Mucosa of descending colon (tissue), 3 donors: ENCODE measurements around the gene UBE2G1. TPM values are rescaled to one million over a fixed set of nuclear protein-coding genes. Genes with fewer than 3 reads are reported as not detected.

Source experiments
- ATAC-seq: fragments of 200-7000 bp; cut with Tn5 transposase; one replicate; pipeline ENCODE4 v1.9.1; 2020; ENCODE audit warnings: mild to moderate bottlenecking, moderate library complexity
- DNase-seq, 3 donors: peaks; one replicate each; pipeline ENCODE4 v3.0.0-alpha.2; 2020
- H3K36me3 ChIP-seq: fragments of 200-600 bp; one replicate; pipeline ENCODE4 v1.8.0; 2021; ENCODE audit warnings: low read depth, mild to moderate bottlenecking
- H3K4me1 ChIP-seq: fragments of 200-600 bp; one replicate; pipeline ENCODE4 v1.8.0; 2021; ENCODE audit warnings: low read depth, mild to moderate bottlenecking
- H3K4me3 ChIP-seq: fragments of 200-600 bp; one replicate; pipeline ENCODE4 v1.8.0; 2021; ENCODE audit warnings: mild to moderate bottlenecking
- H3K9me3 ChIP-seq: fragments of 200-600 bp; one replicate; pipeline ENCODE4 v1.8.0; 2021; ENCODE audit warnings: mild to moderate bottlenecking
- intact Hi-C, 2 donors: fragments of 100-400 bp; cut with DNase I in 1 of 2; cut with micrococcal nuclease in 1 of 2; formaldehyde crosslinking; loops; one replicate each; pipeline versions ENCODE4 v1.11.0 to v1.11.1; 2022; cut with DNase I, micrococcal nuclease
- total RNA-seq, 3 donors: library from RNA; stranded (reverse); fragmentation: NEBNext Ultra II Directional in 2 of 3; extraction: Animal tissue kit (Norgen Biotek cat#: 25700) in 2 of 3; gene quantifications; one replicate each; pipeline versions ENCODE4 v1.2.1 to v1.2.4, GENCODE V29; 2021 to 2023
- TF ChIP-seq, protein P1 (sequence below): fragments of 200-600 bp; IDR thresholded peaks from one replicate; pipeline ENCODE4 v1.8.0; 2022; ENCODE audit warnings: antibody characterized with exemption, mild to moderate bottlenecking
- donor health status: DM: no; HTN: no; CAD: no; lungs with moderate emphysema.
- donor health status: DM: no; HTN: no; CAD: no.
- donor health status: DM: no; HTN: yes; CAD: no.

The UBE2G1 gene
- total RNA-seq, 3 donors from 2014 or later, result 51.9 to 103 (median 56.7) TPM

DNA sequence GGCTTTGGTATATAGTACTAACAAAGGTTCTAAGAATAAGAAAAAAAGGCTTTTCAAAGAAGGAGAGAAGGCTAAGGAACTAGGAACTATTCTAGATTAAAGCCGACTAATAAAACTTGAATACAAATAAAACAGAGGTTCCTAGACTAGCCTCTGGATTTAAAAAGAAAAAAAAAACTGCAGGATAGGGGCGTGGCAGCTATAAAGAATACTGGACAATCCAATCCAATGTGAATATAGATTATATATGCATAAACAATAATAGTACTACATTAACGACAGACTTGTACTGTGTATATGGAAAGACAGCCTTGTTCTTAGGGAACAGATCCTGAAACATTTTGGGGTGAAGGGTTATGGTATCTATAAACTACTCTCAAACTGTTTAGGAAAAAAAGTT lies 78.8 kb downstream of the UBE2G1 start:
- H3K36me3 ChIP-seq, result no peaks in the 10 kb centered on the region
- ATAC-seq, result peak; percentile 86
- intact Hi-C loops, result no loop called here

GRCh38 chr17:4276514-4276913 lies 90.0 kb downstream of the UBE2G1 start:
- no peaks in the 10 kb centered on the region for H3K9me3 ChIP-seq
- no peak overlapping the region for H3K4me3 ChIP-seq
- DNase-seq, result no peak
- H3K4me1 ChIP-seq, result no peaks in the 10 kb centered on the region
- no peaks in the 10 kb centered on the region for H3K36me3 ChIP-seq
- no peak for ATAC-seq
- TF ChIP-seq, protein P1, sequence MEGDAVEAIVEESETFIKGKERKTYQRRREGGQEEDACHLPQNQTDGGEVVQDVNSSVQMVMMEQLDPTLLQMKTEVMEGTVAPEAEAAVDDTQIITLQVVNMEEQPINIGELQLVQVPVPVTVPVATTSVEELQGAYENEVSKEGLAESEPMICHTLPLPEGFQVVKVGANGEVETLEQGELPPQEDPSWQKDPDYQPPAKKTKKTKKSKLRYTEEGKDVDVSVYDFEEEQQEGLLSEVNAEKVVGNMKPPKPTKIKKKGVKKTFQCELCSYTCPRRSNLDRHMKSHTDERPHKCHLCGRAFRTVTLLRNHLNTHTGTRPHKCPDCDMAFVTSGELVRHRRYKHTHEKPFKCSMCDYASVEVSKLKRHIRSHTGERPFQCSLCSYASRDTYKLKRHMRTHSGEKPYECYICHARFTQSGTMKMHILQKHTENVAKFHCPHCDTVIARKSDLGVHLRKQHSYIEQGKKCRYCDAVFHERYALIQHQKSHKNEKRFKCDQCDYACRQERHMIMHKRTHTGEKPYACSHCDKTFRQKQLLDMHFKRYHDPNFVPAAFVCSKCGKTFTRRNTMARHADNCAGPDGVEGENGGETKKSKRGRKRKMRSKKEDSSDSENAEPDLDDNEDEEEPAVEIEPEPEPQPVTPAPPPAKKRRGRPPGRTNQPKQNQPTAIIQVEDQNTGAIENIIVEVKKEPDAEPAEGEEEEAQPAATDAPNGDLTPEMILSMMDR, result no peak
- intact Hi-C loops, result no loop called here

More for the DNA sequence above, 78.8 kb downstream of the UBE2G1 start:
- Histone ChIP-seq H3K4me1 (no peaks in the 10 kb centered on the region), H3K9me3 (no peaks in the 10 kb centered on the region), H3K4me3 (no peak overlapping the region)
- TF ChIP-seq, protein P1, result no peak
- no peak for DNase-seq

- no peaks in the 10 kb centered on the region for H3K36me3 ChIP-seq
- no peaks in the 10 kb centered on the region for H3K9me3 ChIP-seq
- no peak for DNase-seq
- TF ChIP-seq, protein P1, result no peak
- no peak for ATAC-seq
- no peak overlapping the region for H3K4me3 ChIP-seq
- intact Hi-C loops, result no loop called here
- no peaks in the 10 kb centered on the region for H3K4me1 ChIP-seq
These were observed 93.5 kb downstream of the UBE2G1 start for GRCh38 chr17:4272972-4273368.

- TF ChIP-seq, protein P1, result no peak
- intact Hi-C loops, result no loop called here
- no peak overlapping the region for H3K4me3 ChIP-seq
- no peak for DNase-seq
- no peaks in the 10 kb centered on the region for H3K4me1 ChIP-seq
- ATAC-seq, result no peak
- no peaks in the 10 kb centered on the region for H3K9me3 ChIP-seq
- H3K36me3 ChIP-seq, result no peaks in the 10 kb centered on the region
These were observed 94.1 kb downstream of the UBE2G1 start for GRCh38 chr17:4272213-4272971.

DNA sequence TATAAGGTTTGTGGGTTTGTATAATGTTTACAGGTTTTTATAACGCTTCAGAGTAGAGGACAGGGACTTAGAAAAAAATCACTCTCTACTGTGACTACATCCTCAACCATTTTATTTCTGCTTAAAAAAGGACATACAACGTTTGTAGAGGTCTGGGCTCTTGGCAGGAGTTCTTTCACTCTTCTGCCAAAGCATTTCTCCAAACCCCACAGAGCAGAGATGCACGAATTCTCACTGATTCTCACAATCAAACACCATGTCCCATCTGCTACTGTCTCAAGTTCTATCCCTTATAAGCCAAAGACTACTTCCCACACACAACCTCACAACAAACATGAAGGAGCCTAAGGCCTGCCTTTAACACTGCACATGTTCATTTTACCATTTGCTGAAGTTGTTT lies 95.7 kb downstream of the UBE2G1 start:
- Histone ChIP-seq H3K9me3 (no peaks in the 10 kb centered on the region), H3K4me3 (no peak overlapping the region), H3K4me1 (no peaks in the 10 kb centered on the region), H3K36me3 (no peaks in the 10 kb centered on the region)
- no peak for ATAC-seq
- TF ChIP-seq, protein P1, result no peak
- intact Hi-C loops, result no loop called here
- DNase-seq, result no peak
